Karpas-422 (cell line): Measurements from ENCODE around the gene PPA1. TPM values are rescaled to one million over a fixed set of nuclear protein-coding genes. Genes with fewer than 3 reads are reported as not detected.
A peak's percentile ranks its signal among the peaks of the same experiment; 100 is the strongest.

Experiments
- DNase-seq: peaks from one replicate; pipeline ENCODE4 v3.0.0-alpha.2; 2015
- H2AFZ ChIP-seq: fragments of 200-600 bp; sonication (generic); 2 replicates; pipeline ENCODE4 v1.6.1; 2014; ENCODE audit warnings: antibody characterized with exemption, low read length, mixed read lengths
- H3K27ac ChIP-seq: fragments of 200-600 bp; sonication (generic); 2 replicates; pipeline ENCODE4 v1.5.1; 2014; ENCODE audit warnings: mild to moderate bottlenecking, low read length, moderate library complexity
- H3K27me3 ChIP-seq: fragments of 200-600 bp; sonication (generic); 2 replicates; pipeline ENCODE4 v1.6.1; 2014; ENCODE audit warnings: low read length, mixed read lengths
- H3K36me3 ChIP-seq: fragments of 200-600 bp; sonication (generic); 2 replicates; pipeline ENCODE4 v1.6.1; 2014; ENCODE audit warnings: low read length, mixed read lengths; ENCODE audit not compliant: insufficient read depth
- H3K4me1 ChIP-seq: fragments of 200-600 bp; sonication (generic); 2 replicates; pipeline ENCODE4 v1.6.1; 2014; ENCODE audit warnings: mild to moderate bottlenecking, low read length, mixed read lengths
- H3K4me2 ChIP-seq: fragments of 200-600 bp; sonication (generic); 2 replicates; pipeline ENCODE4 v1.6.1; 2014; ENCODE audit warnings: low read length, low read depth, mild to moderate bottlenecking; ENCODE audit not compliant: poor library complexity, severe bottlenecking
- H3K4me3 ChIP-seq: fragments of 200-600 bp; sonication (generic); 2 replicates; pipeline ENCODE4 v1.5.1; 2014; ENCODE audit warnings: mild to moderate bottlenecking, antibody characterized with exemption, low read length, mixed read lengths
- H3K79me2 ChIP-seq: fragments of 200-600 bp; sonication (generic); 2 replicates; pipeline ENCODE4 v1.6.1; 2014; ENCODE audit warnings: mild to moderate bottlenecking, low read length, mixed read lengths
- H3K9ac ChIP-seq: fragments of 200-600 bp; sonication (generic); 2 replicates; pipeline ENCODE4 v1.6.0; 2014; ENCODE audit warnings: low read length
- H3K9me2 ChIP-seq: fragments of 200-600 bp; sonication (generic), shearing (Covaris generic); replicated peaks from 2 replicates; pipeline ENCODE4 v1.6.0; 2014; ENCODE audit warnings: mild to moderate bottlenecking, low read length, moderate library complexity; ENCODE audit not compliant: insufficient read depth
- H3K9me3 ChIP-seq: fragments of 300-700, 200-600 bp; sonication (generic); 2 replicates; pipeline ENCODE4 v1.6.1; 2014; ENCODE audit warnings: low read length, mixed read lengths
- H4K20me1 ChIP-seq: fragments of 200-600 bp; sonication (generic); 2 replicates; pipeline ENCODE4 v1.6.1; 2014; ENCODE audit warnings: mild to moderate bottlenecking, antibody characterized with exemption, low read length, low read depth; ENCODE audit not compliant: insufficient read depth
- total RNA-seq: library from RNA; depleted of rRNA; stranded (reverse); fragments of >200 nt; shearing (Covaris generic); gene quantifications from 2 replicates; pipeline ENCODE4 v1.2.3, GENCODE V29; 2014; ENCODE audit warnings: low replicate concordance

Gene PPA1
- total RNA-seq, 1 experiment from 2014 or later: 560 TPM

GRCh38 chr10:70221030-70221429, 12.2 kb downstream of the PPA1 start:
- Histone ChIP-seq H3K9ac (peak overlapping the region; percentile 39), H3K4me2 (peak overlapping the region; percentile 61), H3K36me3 (peaks cover 61% of the 10 kb centered on the region)

GRCh38 chr10:70212879-70213278, 20.4 kb downstream of the PPA1 start:
- no peak overlapping the region for H3K4me3 ChIP-seq
- no peak overlapping the region for H2AFZ ChIP-seq
- H3K27me3 ChIP-seq: no peaks in the 10 kb centered on the region
- H4K20me1 ChIP-seq: no peaks in the 10 kb centered on the region
- H3K4me2 ChIP-seq: no peak overlapping the region
- H3K79me2 ChIP-seq: peaks cover 15% of the 10 kb centered on the region
- peaks cover 80% of the 10 kb centered on the region for H3K36me3 ChIP-seq
- H3K4me1 ChIP-seq: no peaks in the 10 kb centered on the region
- H3K9me2 ChIP-seq: no peaks in the 10 kb centered on the region
- H3K9me3 ChIP-seq: no peaks in the 10 kb centered on the region
- no peak for DNase-seq
- no peak overlapping the region for H3K27ac ChIP-seq
- H3K9ac ChIP-seq: no peak overlapping the region

More at GRCh38 chr10:70221030-70221429, 12.2 kb downstream of the PPA1 start:
- Histone ChIP-seq H4K20me1 (peaks cover 13% of the 10 kb centered on the region; the same call in 1 of the 2 replicates), H3K27ac (peak overlapping the region; percentile 80), H2AFZ (no peak overlapping the region), H3K9me3 (no peaks in the 10 kb centered on the region), H3K9me2 (no peaks in the 10 kb centered on the region), H3K79me2 (peaks cover 72% of the 10 kb centered on the region), H3K4me3 (peak overlapping the region; percentile 25), H3K4me1 (peaks cover 41% of the 10 kb centered on the region), H3K27me3 (no peaks in the 10 kb centered on the region)
- peak; percentile 78 for DNase-seq

GRCh38 chr10:70212277-70212676, 21.0 kb downstream of the PPA1 start:
- Histone ChIP-seq H3K79me2 (peaks cover 9% of the 10 kb centered on the region), H3K27me3 (no peaks in the 10 kb centered on the region), H3K4me2 (no peak overlapping the region), H3K9me2 (no peaks in the 10 kb centered on the region), H3K36me3 (peaks cover 80% of the 10 kb centered on the region), H4K20me1 (no peaks in the 10 kb centered on the region), H3K4me3 (no peak overlapping the region), H2AFZ (no peak overlapping the region), H3K9me3 (no peaks in the 10 kb centered on the region), H3K4me1 (no peaks in the 10 kb centered on the region), H3K9ac (no peak overlapping the region), H3K27ac (no peak overlapping the region)
- no peak for DNase-seq

GRCh38 chr10:70206762-70207161, 26.5 kb downstream of the PPA1 start:
- Histone ChIP-seq H3K4me2 (no peak overlapping the region), H3K27ac (no peak overlapping the region), H3K9ac (no peak overlapping the region), H3K4me1 (no peaks in the 10 kb centered on the region), H3K79me2 (peaks cover 3% of the 10 kb centered on the region; the same call in 1 of the 2 replicates), H3K9me3 (no peaks in the 10 kb centered on the region), H3K36me3 (peaks cover 82% of the 10 kb centered on the region), H4K20me1 (no peaks in the 10 kb centered on the region), H3K4me3 (no peak overlapping the region), H3K9me2 (no peaks in the 10 kb centered on the region), H3K27me3 (no peaks in the 10 kb centered on the region), H2AFZ (no peak overlapping the region)
- DNase-seq: no peak

- no peaks in the 10 kb centered on the region for H3K79me2 ChIP-seq
- 0 out of 2 replicates have a peak, but pooled peaks cover 5% of the 10 kb centered on the region for H4K20me1 ChIP-seq
- no peaks in the 10 kb centered on the region for H3K4me1 ChIP-seq
- no peak overlapping the region for H3K27ac ChIP-seq
- no peaks in the 10 kb centered on the region for H3K9me3 ChIP-seq
- H3K9me2 ChIP-seq: no peaks in the 10 kb centered on the region
- DNase-seq: no peak
- peaks cover 66% of the 10 kb centered on the region for H3K36me3 ChIP-seq
- H3K4me3 ChIP-seq: no peak overlapping the region
- H3K9ac ChIP-seq: no peak overlapping the region
- H3K4me2 ChIP-seq: no peak overlapping the region
- no peak overlapping the region for H2AFZ ChIP-seq
- no peaks in the 10 kb centered on the region for H3K27me3 ChIP-seq
Observed at GRCh38 chr10:70201105-70201504, 32.1 kb downstream of the PPA1 start.

GRCh38 chr10:70198696-70199466, 34.3 kb downstream of the PPA1 start:
- Histone ChIP-seq H3K27me3 (no peaks in the 10 kb centered on the region), H4K20me1 (0 out of 2 replicates have a peak, but pooled peaks cover 5% of the 10 kb centered on the region), H2AFZ (no peak overlapping the region), H3K4me2 (no peak overlapping the region), H3K79me2 (no peaks in the 10 kb centered on the region), H3K9me3 (no peaks in the 10 kb centered on the region), H3K4me3 (no peak overlapping the region), H3K4me1 (no peaks in the 10 kb centered on the region), H3K9ac (no peak overlapping the region), H3K9me2 (no peaks in the 10 kb centered on the region), H3K27ac (no peak overlapping the region), H3K36me3 (peaks cover 53% of the 10 kb centered on the region)
- DNase-seq: no peak

- Histone ChIP-seq H3K27ac (no peak overlapping the region), H2AFZ (no peak overlapping the region), H3K27me3 (no peaks in the 10 kb centered on the region), H3K9ac (no peak overlapping the region), H3K4me2 (no peak overlapping the region), H3K36me3 (peaks cover 38% of the 10 kb centered on the region), H3K9me3 (no peaks in the 10 kb centered on the region), H3K79me2 (no peaks in the 10 kb centered on the region), H3K4me1 (no peaks in the 10 kb centered on the region), H4K20me1 (0 out of 2 replicates have a peak, but pooled peaks cover 5% of the 10 kb centered on the region), H3K4me3 (no peak overlapping the region), H3K9me2 (no peaks in the 10 kb centered on the region)
- DNase-seq: no peak
Observed at GRCh38 chr10:70197235-70197945, 35.8 kb downstream of the PPA1 start.

GRCh38 chr10:70193391-70193844, 39.8 kb downstream of the PPA1 start:
- peak; percentile 49 for DNase-seq
- Histone ChIP-seq H3K4me2 (no peak overlapping the region), H3K4me3 (no peak overlapping the region), H4K20me1 (0 out of 2 replicates have a peak, but pooled peaks cover 5% of the 10 kb centered on the region), H3K36me3 (peaks cover under 1% of the 10 kb centered on the region; the same call in 1 of the 2 replicates), H3K27me3 (no peaks in the 10 kb centered on the region), H3K9ac (no peak overlapping the region), H3K79me2 (no peaks in the 10 kb centered on the region), H3K27ac (no peak overlapping the region), H3K9me3 (no peaks in the 10 kb centered on the region), H2AFZ (no peak overlapping the region), H3K4me1 (peaks cover 10% of the 10 kb centered on the region), H3K9me2 (no peaks in the 10 kb centered on the region)
